GM19025 (cell line): ENCODE data around the gene RP9.
"Not testable (repeated sequence)": the region's sequence is repeated elsewhere in the genome, so short reads cannot be mapped to it uniquely, and the experiment has no call there.

Experiments used
- ATAC-seq: cut with Tn5 transposase; IDR thresholded peaks from one replicate; pipeline ENCODE4 v1.9.1; 2021; ENCODE audit warnings: mild to moderate bottlenecking, low read depth, moderate library complexity; ENCODE audit not compliant: unreplicated experiment

RP9 gene

GRCh38 chr7:33107136-33108066 is 1.8 kb downstream of the RP9 start:
- no peak for ATAC-seq

GRCh38 chr7:33101906-33102305 is 7.3 kb downstream of the RP9 start:
- ATAC-seq, result no peak

- ATAC-seq, result no peak
Measured at GRCh38 chr7:33100770-33101169, 8.4 kb downstream of the RP9 start.

GRCh38 chr7:33099154-33099940 is 9.9 kb downstream of the RP9 start:
- ATAC-seq, result no peak

- not testable (repeated sequence) for ATAC-seq
Measured at GRCh38 chr7:33094745-33095275, 14.4 kb downstream of the RP9 start.

GRCh38 chr7:33093266-33093665 is 15.9 kb downstream of the RP9 start:
- no peak for ATAC-seq

GRCh38 chr7:33091641-33092191 is 17.5 kb downstream of the RP9 start:
- ATAC-seq, result no peak

- ATAC-seq, result no peak
Measured at GRCh38 chr7:33091111-33091531, 18.1 kb downstream of the RP9 start.

GRCh38 chr7:33089142-33089541 is 20.1 kb downstream of the RP9 start:
- ATAC-seq, result no peak

- ATAC-seq, result no peak
Measured at GRCh38 chr7:33087858-33088257, 21.3 kb downstream of the RP9 start.

GRCh38 chr7:33087356-33087755 is 21.8 kb downstream of the RP9 start:
- ATAC-seq, result no peak

- ATAC-seq, result no peak
Measured at GRCh38 chr7:33079763-33080690, 29.2 kb downstream of the RP9 start.

- no peak for ATAC-seq
Measured at GRCh38 chr7:33079096-33079495, 30.1 kb downstream of the RP9 start.

- ATAC-seq, result no peak
Measured at GRCh38 chr7:33076737-33077136, 32.5 kb downstream of the RP9 start.

- no peak for ATAC-seq
Measured at GRCh38 chr7:33075818-33076518, 33.2 kb downstream of the RP9 start.

GRCh38 chr7:33073243-33073642 is 36.0 kb downstream of the RP9 start:
- ATAC-seq, result no peak

GRCh38 chr7:33072471-33072870 is 36.7 kb downstream of the RP9 start:
- ATAC-seq, result no peak

- ATAC-seq, result no peak
Measured at GRCh38 chr7:33070831-33071230, 38.4 kb downstream of the RP9 start.

- ATAC-seq, result no peak
Measured at GRCh38 chr7:33070277-33070676, 38.9 kb downstream of the RP9 start.
